T-helper 1 cell treated with Interleukin-12 subunit alpha and Interleukin-12 subunit beta and Interleukin-4 antibody, amounts not matched to agents 30 ng/mL and 1 ng/mL, for 36 hours (primary cell): ENCODE data around the gene NCAPG2. TPM values are rescaled to one million over a fixed set of nuclear protein-coding genes. Genes with fewer than 3 reads are reported as not detected.
"Not testable (repeated sequence)": the region's sequence is repeated elsewhere in the genome, so short reads cannot be mapped to it uniquely, and the experiment has no call there.

ENCODE experiments used
- intact Hi-C: fragments of 100-400 bp; cut with micrococcal nuclease; formaldehyde crosslinking; loops from one replicate; pipeline ENCODE4 v1.15.1; 2024
- total RNA-seq: library from RNA; stranded (reverse); gene quantifications from 2 replicates; pipeline ENCODE4 v1.2.3, GENCODE V29; 2022

Gene NCAPG2
- total RNA-seq, 1 donor from 2014 or later: 92.6 TPM

GRCh38 chr7:158680754-158681153 lies 23.9 kb downstream of the NCAPG2 start:
- intact Hi-C loops: no loop called here

GRCh38 chr7:158676906-158677305 lies 27.7 kb downstream of the NCAPG2 start:
- intact Hi-C loops: no loop called here

GRCh38 chr7:158676171-158676840 lies 28.3 kb downstream of the NCAPG2 start:
- intact Hi-C loops: no loop called here

GRCh38 chr7:158672975-158673374 lies 31.6 kb downstream of the NCAPG2 start:
- intact Hi-C loops: no loop called here

- intact Hi-C loops: not testable (repeated sequence)
Observed at GRCh38 chr7:158668086-158668485, 36.5 kb downstream of the NCAPG2 start.

- intact Hi-C loops: not testable (repeated sequence)
Observed at GRCh38 chr7:158666966-158667678, 37.5 kb downstream of the NCAPG2 start.

GRCh38 chr7:158666401-158666800 lies 38.2 kb downstream of the NCAPG2 start:
- intact Hi-C loops: no loop called here

- intact Hi-C loops: no loop called here
Observed at GRCh38 chr7:158664406-158664805, 40.2 kb downstream of the NCAPG2 start.

GRCh38 chr7:158663428-158663741 lies 41.2 kb downstream of the NCAPG2 start:
- intact Hi-C loops: no loop called here

- intact Hi-C loops: no loop called here
Observed at GRCh38 chr7:158662610-158663427, 41.8 kb downstream of the NCAPG2 start.

- intact Hi-C loops: loop anchor here (10.0 kb wide), 1 partner anchor 1734 kb away; no protein-coding TSS in a partner anchor
Observed at GRCh38 chr7:158658475-158658874, 46.1 kb downstream of the NCAPG2 start.

- intact Hi-C loops: loop anchor here (10.0 kb wide), 1 partner anchor 1732 kb away; no protein-coding TSS in a partner anchor
Observed at GRCh38 chr7:158657189-158657746, 47.3 kb downstream of the NCAPG2 start.

- intact Hi-C loops: loop anchor here (1.0 to 10.0 kb wide), 7 partner anchors 48 to 1731 kb away; partner anchors contain the start of genes DYNC2I1, ESYT2 and NCAPG2
Observed at GRCh38 chr7:158655931-158656441, 48.6 kb downstream of the NCAPG2 start.

- intact Hi-C loops: loop anchor here (10.0 kb wide), 1 partner anchor 1731 kb away; no protein-coding TSS in a partner anchor
Observed at GRCh38 chr7:158655507-158655906, 49.1 kb downstream of the NCAPG2 start.

GRCh38 chr7:158651968-158652565 lies 52.5 kb downstream of the NCAPG2 start:
- intact Hi-C loops: loop anchor here (10.0 kb wide), 1 partner anchor 1727 kb away; no protein-coding TSS in a partner anchor

GRCh38 chr7:158650821-158651225 lies 53.8 kb downstream of the NCAPG2 start:
- intact Hi-C loops: loop anchor here (10.0 kb wide), 1 partner anchor 1726 kb away; no protein-coding TSS in a partner anchor

- intact Hi-C loops: no loop called here
Observed at GRCh38 chr7:158649279-158649678, 55.3 kb downstream of the NCAPG2 start.

GRCh38 chr7:158648787-158649186 lies 55.8 kb downstream of the NCAPG2 start:
- intact Hi-C loops: no loop called here

- intact Hi-C loops: no loop called here
Observed at GRCh38 chr7:158648168-158648567, 56.4 kb downstream of the NCAPG2 start.

- intact Hi-C loops: no loop called here
Observed at GRCh38 chr7:158647475-158647792, 57.2 kb downstream of the NCAPG2 start.
